ENCODE results near the gene CD5L. TPM values are rescaled to one million over a fixed set of nuclear protein-coding genes. Genes with fewer than 3 reads are reported as not detected.

CD5L gene
- total RNA-seq, 4 donors from 2014 or later, result 0.40 TPM; not detected in 3

- no peak overlapping the region for H3K27ac ChIP-seq
- ATAC-seq, result no peak
- no peak overlapping the region for H3K4me3 ChIP-seq
- peaks cover 4% of the 10 kb centered on the region for H3K27me3 ChIP-seq
- no peak for TF ChIP-seq POLR2A (IDR thresholded peaks at IDR 0.05)
- no peak for TF ChIP-seq CTCF (IDR thresholded peaks at IDR 0.05)
- no peak for TF ChIP-seq POLR2AphosphoS5 (IDR thresholded peaks at IDR 0.05)
- TF ChIP-seq EP300 (IDR thresholded peaks at IDR 0.05), result no peak
- no peaks in the 10 kb centered on the region for H3K36me3 ChIP-seq
- no peaks in the 10 kb centered on the region for H3K9me3 ChIP-seq
- H3K4me1 ChIP-seq, result no peaks in the 10 kb centered on the region
- 42 to 89% methylated on average over 4 of the region's 4 CpGs for WGBS, 2 donors (ENCODE audit: low coverage in 1 of 2)
These were observed 9.5 kb downstream of the CD5L start for GRCh38 chr1:157831968-157832626.

GRCh38 chr1:157830887-157831286 is 10.7 kb downstream of the CD5L start:
- Histone ChIP-seq H3K36me3 (no peaks in the 10 kb centered on the region), H3K9me3 (no peaks in the 10 kb centered on the region), H3K27ac (no peak overlapping the region), H3K4me1 (no peaks in the 10 kb centered on the region), H3K27me3 (no peaks in the 10 kb centered on the region), H3K4me3 (no peak overlapping the region)
- TF ChIP-seq CTCF (IDR thresholded peaks at IDR 0.05) (no peak), EP300 (IDR thresholded peaks at IDR 0.05) (no peak), POLR2AphosphoS5 (IDR thresholded peaks at IDR 0.05) (no peak), POLR2A (IDR thresholded peaks at IDR 0.05) (no peak)
- WGBS, 2 donors (ENCODE audit: low coverage in 1 of 2), result 51 to 62% methylated on average over 2 of the region's 2 CpGs
- ATAC-seq, result no peak

- Histone ChIP-seq H3K4me3 (no peak overlapping the region), H3K27me3 (no peaks in the 10 kb centered on the region), H3K9me3 (no peaks in the 10 kb centered on the region), H3K36me3 (no peaks in the 10 kb centered on the region), H3K27ac (no peak overlapping the region), H3K4me1 (no peaks in the 10 kb centered on the region)
- TF ChIP-seq EP300 (IDR thresholded peaks at IDR 0.05) (no peak), POLR2AphosphoS5 (IDR thresholded peaks at IDR 0.05) (no peak), POLR2A (IDR thresholded peaks at IDR 0.05) (no peak), CTCF (IDR thresholded peaks at IDR 0.05) (no peak)
- ATAC-seq, result no peak
- WGBS, 2 donors (ENCODE audit: low coverage in 1 of 2), result 71 to 84% methylated on average over 3 of the region's 3 CpGs
These were observed 11.9 kb downstream of the CD5L start for GRCh38 chr1:157829711-157830110.

GRCh38 chr1:157829210-157829609 is 12.4 kb downstream of the CD5L start:
- H3K27ac ChIP-seq, result no peak overlapping the region
- no peaks in the 10 kb centered on the region for H3K4me1 ChIP-seq
- H3K9me3 ChIP-seq, result no peaks in the 10 kb centered on the region
- ATAC-seq, result no peak
- no peaks in the 10 kb centered on the region for H3K36me3 ChIP-seq
- H3K4me3 ChIP-seq, result no peak overlapping the region
- TF ChIP-seq POLR2AphosphoS5 (IDR thresholded peaks at IDR 0.05) (no peak), CTCF (IDR thresholded peaks at IDR 0.05) (no peak), EP300 (IDR thresholded peaks at IDR 0.05) (no peak), POLR2A (IDR thresholded peaks at IDR 0.05) (no peak)
- H3K27me3 ChIP-seq, result no peaks in the 10 kb centered on the region

- H3K27me3 ChIP-seq, result no peaks in the 10 kb centered on the region
- ATAC-seq, result no peak
- H3K4me3 ChIP-seq, result no peak overlapping the region
These were observed 21.3 kb downstream of the CD5L start for GRCh38 chr1:157820299-157820698.

More at GRCh38 chr1:157820299-157820698, 21.3 kb downstream of the CD5L start:
- H3K4me1 ChIP-seq, result no peaks in the 10 kb centered on the region
- 40 to 78% methylated on average over 1 to 2 of the region's 2 CpGs for WGBS, 2 donors (ENCODE audit: low coverage in 1 of 2)
- TF ChIP-seq EP300 (IDR thresholded peaks at IDR 0.05), result no peak
- no peak overlapping the region for H3K27ac ChIP-seq
- H3K9me3 ChIP-seq, result no peaks in the 10 kb centered on the region
- no peaks in the 10 kb centered on the region for H3K36me3 ChIP-seq

All from gastroesophageal sphincter (tissue), 4 donors.